ENCODE data around the gene FEZF2.

- TF ChIP-seq SMARCC2 (IDR thresholded peaks at IDR 0.05) (no peak), HNF4A (CRISPR knock-in tag; IDR thresholded peaks at IDR 0.05) (no peak), ZNF550 (CRISPR knock-in tag; IDR thresholded peaks at IDR 0.05; ENCODE audit: borderline replicate concordance) (no peak), BRD4 (CRISPR knock-in tag; IDR thresholded peaks at IDR 0.05) (no peak)
These were observed 13.9 kb upstream of the FEZF2 start for GRCh38 chr3:62387251-62387650.
